Inflammatory macrophage (primary cell): ENCODE data around the gene DCLRE1A.
"Not testable (repeated sequence)": the region's sequence is repeated elsewhere in the genome, so short reads cannot be mapped to it uniquely, and the experiment has no call there.

Experiments used
- DNase-seq, 2 donors: peaks; one replicate each; pipeline ENCODE4 v3.0.0-alpha.2; 2020 to 2022

DCLRE1A gene

GRCh38 chr10:113857210-113857609 lies 3.3 kb upstream of the DCLRE1A start:
- no peak for DNase-seq

GRCh38 chr10:113856563-113856962 lies 2.7 kb upstream of the DCLRE1A start:
- DNase-seq: no peak

GRCh38 chr10:113854761-113855588 lies 1.1 kb upstream of the DCLRE1A start:
- DNase-seq: peak; percentile 54 to 58

- DNase-seq: peak; percentile 17 to 27
These were observed 287 bp downstream of the DCLRE1A start for GRCh38 chr10:113853578-113854012.

- DNase-seq: no peak
These were observed 3.9 kb downstream of the DCLRE1A start for GRCh38 chr10:113849946-113850345.

- DNase-seq: no peak
These were observed 4.6 kb downstream of the DCLRE1A start for GRCh38 chr10:113849140-113849803.

- DNase-seq: no peak
These were observed 7.8 kb downstream of the DCLRE1A start for GRCh38 chr10:113846036-113846435.

- DNase-seq: no peak
These were observed 9.9 kb downstream of the DCLRE1A start for GRCh38 chr10:113843972-113844485.

GRCh38 chr10:113842171-113842570 lies 11.7 kb downstream of the DCLRE1A start:
- DNase-seq: no peak

- not testable (repeated sequence) for DNase-seq
These were observed 25.3 kb downstream of the DCLRE1A start for GRCh38 chr10:113828567-113828966.

- no peak for DNase-seq
These were observed 28.1 kb downstream of the DCLRE1A start for GRCh38 chr10:113825791-113826190.

- no peak for DNase-seq
These were observed 30.5 kb downstream of the DCLRE1A start for GRCh38 chr10:113823389-113823788.

GRCh38 chr10:113822174-113822573 lies 31.7 kb downstream of the DCLRE1A start:
- no peak for DNase-seq

- DNase-seq: not testable (repeated sequence)
These were observed 32.6 kb downstream of the DCLRE1A start for GRCh38 chr10:113821306-113821705.

- no peak for DNase-seq
These were observed 33.4 kb downstream of the DCLRE1A start for GRCh38 chr10:113820507-113820906.

GRCh38 chr10:113819989-113820388 lies 33.9 kb downstream of the DCLRE1A start:
- no peak for DNase-seq

- not testable (repeated sequence) for DNase-seq
These were observed 39.2 kb downstream of the DCLRE1A start for GRCh38 chr10:113814700-113815099.

GRCh38 chr10:113808168-113808567 lies 45.7 kb downstream of the DCLRE1A start:
- no peak for DNase-seq

GRCh38 chr10:113806503-113806902 lies 47.4 kb downstream of the DCLRE1A start:
- no peak for DNase-seq

GRCh38 chr10:113802997-113803396 lies 50.9 kb downstream of the DCLRE1A start:
- peak; percentile 10 to 28 for DNase-seq

GRCh38 chr10:113801569-113801968 lies 52.3 kb downstream of the DCLRE1A start:
- DNase-seq: no peak

- DNase-seq: no peak
These were observed 62.2 kb downstream of the DCLRE1A start for GRCh38 chr10:113791691-113792090.

GRCh38 chr10:113788604-113789083 lies 65.2 kb downstream of the DCLRE1A start:
- DNase-seq: peak; percentile 38 to 47
